CD4-positive, alpha-beta T cell treated with Interleukin-17A for 4 hours (primary cell): ENCODE measurements around the gene USPL1.

Experiments used
- DNase-seq: peaks from one replicate; pipeline ENCODE4 v3.0.0-alpha.2; 2020; ENCODE audit warnings: mixed read lengths

Gene USPL1

DNA sequence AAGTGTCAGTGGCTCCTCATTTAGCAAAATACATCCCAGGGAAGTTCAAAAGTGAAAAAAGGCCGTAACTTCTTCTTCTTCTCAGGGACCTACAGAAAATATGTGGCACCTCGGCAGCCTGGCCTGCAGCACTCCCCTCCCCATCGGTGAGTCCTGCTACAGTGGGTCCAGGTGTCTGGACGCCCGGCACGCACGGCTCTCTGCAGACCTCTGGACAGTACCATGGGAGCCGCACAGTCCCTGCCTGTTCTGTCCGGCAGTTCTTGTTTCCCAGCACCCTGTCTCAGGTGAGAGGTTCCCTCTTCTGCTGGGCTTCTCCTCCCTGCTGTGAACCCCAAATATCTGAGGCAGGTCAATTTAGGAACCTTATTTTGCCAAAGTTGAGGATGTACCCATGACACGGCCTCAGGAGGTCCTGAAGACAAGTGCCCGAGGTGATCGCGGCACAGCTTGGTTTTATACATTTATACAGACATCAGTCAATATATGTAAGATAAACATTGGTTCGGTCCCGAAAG, 80.8 kb downstream of the USPL1 start:
- DNase-seq: no peak

DNA sequence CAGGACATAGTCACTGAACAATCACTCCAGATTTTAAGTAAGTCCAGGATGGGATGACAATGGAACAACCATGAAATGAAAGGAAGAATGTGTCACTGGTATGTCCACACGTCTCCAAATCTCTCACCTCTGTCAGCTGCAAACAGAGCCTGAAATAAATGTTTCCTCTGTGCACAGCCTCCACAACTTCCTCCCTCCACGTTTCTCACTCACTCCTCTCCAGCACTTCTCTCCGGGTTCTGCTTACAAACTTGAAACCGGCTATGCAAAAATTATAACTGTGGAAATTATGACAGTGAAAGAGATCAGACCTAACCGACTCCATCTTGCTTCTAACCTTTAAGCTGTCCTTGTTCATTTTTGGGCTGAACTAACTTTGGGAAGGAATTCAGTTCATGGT, 82.6 kb downstream of the USPL1 start:
- DNase-seq: no peak

DNA sequence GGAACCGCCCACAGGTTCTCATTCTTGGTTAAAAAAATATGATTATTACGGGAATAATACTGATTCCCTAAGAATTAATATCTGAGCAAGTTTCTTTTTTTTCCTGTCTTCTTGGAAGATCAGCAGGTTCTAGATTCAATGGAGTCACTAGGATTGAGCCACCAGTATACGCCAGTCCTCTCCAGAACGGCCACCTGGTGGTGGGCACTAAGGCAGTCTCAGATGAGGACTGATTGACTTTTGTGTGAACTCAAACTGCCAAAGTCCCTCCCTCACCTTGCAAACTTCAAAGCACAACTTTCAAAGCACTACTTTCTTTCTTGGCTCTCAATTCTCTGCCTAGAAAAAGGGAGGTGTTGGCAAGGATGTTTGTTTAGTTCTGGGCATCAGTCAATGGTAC, 84.3 kb downstream of the USPL1 start:
- DNase-seq: no peak

DNA sequence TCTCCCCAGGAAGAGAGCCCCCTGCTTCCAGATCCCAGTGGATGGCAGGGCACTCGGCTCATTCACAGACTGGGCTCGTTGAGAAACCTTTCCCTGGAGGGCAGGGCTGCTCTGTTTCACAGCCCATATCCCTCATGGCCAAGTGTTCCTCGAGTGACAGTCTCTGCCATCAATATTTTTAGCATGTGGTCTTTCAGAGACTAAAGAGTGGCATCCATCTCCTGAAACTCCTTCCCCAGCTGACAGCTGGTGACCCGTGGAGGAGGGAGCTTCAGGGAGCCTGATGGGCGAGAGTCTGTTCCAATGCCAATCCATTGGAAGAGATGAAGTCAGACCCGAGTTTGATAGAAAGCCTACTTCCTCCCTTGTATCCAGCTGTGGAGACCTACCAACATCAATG, 86.9 kb downstream of the USPL1 start:
- no peak for DNase-seq

DNA sequence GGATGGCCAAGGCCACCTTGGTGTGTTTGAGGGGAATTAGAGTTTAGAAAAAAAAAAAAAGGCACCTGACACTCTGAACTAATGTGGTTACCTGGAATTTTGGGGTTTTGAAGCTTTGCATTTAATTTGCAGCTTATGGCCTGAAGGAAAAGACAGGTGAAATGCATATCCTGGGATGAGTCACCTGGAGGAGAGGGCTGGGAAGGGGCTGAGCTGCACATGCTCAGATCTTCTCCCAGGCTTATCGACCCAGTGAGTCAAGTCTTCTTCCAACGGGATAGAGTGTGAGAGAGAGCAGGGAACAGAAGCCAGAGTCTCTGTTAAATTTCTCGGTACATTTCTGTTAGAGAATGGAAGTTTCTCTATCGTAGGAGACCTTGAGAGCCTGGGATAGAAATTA, 88.0 kb downstream of the USPL1 start:
- DNase-seq: no peak

DNA sequence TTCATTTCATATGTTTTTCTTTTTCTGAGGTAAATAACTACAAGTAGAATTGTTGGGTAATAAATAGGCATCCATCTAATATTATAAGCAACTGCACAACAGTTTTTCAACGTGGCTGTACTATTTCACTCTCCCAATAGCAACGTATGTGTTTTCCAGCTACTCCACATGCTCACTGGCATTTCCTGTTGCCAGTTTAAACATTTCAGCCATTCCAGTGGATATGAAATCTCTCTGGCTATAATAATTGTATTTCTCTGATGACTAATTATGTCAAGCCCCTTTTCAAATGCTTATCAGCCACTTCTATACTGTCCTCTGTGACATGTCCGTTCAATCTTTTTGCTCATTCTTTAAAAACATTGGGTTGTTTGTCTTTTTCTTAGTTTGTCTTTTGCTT, 90.8 kb downstream of the USPL1 start:
- no peak for DNase-seq
